ENCODE measurements around the gene HECTD4. TPM values are rescaled to one million over a fixed set of nuclear protein-coding genes. Genes with fewer than 3 reads are reported as not detected.

HECTD4 gene
- total RNA-seq, 1 experiment from 2014 or later: 51.3 TPM

DNA sequence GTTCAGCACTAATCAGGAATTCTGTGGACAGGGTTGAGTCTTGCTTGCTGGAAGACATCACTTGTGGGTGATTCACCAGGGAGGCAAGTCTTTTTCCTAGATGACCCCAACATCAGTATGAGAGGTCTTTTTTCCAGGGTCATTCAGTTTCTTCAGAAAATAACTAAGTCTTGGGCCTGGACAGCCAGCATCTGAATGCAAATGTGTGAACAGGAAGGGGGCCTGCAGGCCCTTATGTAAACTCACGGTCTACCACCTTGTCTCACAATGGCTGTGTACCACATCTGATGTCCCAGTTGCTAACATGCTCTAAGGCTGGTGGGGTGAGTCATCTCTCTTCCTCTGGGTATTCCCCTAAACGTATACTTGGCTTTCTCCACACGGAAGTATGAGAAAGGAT is 79.2 kb downstream of the HECTD4 start:
- peak; percentile 92 for ATAC-seq
- Histone ChIP-seq H3K9me3 (ENCODE audit: control insufficient read depth, insufficient read depth, low read depth, low read length) (no peaks in the 10 kb centered on the region), H3K27me3 (ENCODE audit: control insufficient read depth, insufficient read depth, low read length) (no peaks in the 10 kb centered on the region), H3K4me1 (ENCODE audit: control insufficient read depth, insufficient read depth, low read length) (0 out of 2 replicates have a peak, but pooled peaks cover 3% of the 10 kb centered on the region), H3K4me3 (ENCODE audit: low read depth in 2 of 2, low read length in 2 of 2) (no peak overlapping the region), H3K27ac (ENCODE audit: low read length) (no peak overlapping the region), H3K36me3 (ENCODE audit: control insufficient read depth, insufficient read depth, low read length) (no peaks in the 10 kb centered on the region)
- TF ChIP-seq, protein P1, sequence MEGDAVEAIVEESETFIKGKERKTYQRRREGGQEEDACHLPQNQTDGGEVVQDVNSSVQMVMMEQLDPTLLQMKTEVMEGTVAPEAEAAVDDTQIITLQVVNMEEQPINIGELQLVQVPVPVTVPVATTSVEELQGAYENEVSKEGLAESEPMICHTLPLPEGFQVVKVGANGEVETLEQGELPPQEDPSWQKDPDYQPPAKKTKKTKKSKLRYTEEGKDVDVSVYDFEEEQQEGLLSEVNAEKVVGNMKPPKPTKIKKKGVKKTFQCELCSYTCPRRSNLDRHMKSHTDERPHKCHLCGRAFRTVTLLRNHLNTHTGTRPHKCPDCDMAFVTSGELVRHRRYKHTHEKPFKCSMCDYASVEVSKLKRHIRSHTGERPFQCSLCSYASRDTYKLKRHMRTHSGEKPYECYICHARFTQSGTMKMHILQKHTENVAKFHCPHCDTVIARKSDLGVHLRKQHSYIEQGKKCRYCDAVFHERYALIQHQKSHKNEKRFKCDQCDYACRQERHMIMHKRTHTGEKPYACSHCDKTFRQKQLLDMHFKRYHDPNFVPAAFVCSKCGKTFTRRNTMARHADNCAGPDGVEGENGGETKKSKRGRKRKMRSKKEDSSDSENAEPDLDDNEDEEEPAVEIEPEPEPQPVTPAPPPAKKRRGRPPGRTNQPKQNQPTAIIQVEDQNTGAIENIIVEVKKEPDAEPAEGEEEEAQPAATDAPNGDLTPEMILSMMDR (IDR thresholded peaks at IDR 0.05): no peak
- TF ChIP-seq TCF7L2 (IDR thresholded peaks at IDR 0.05; ENCODE audit: low read depth, low read length) (no peak), POLR2AphosphoS5 (IDR thresholded peaks at IDR 0.05; ENCODE audit: low read depth, low read length) (no peak), SIN3A (IDR thresholded peaks at IDR 0.05; ENCODE audit: borderline replicate concordance, insufficient read depth, low read depth, low read length) (no peak)
- TF ChIP-seq, protein P2, sequence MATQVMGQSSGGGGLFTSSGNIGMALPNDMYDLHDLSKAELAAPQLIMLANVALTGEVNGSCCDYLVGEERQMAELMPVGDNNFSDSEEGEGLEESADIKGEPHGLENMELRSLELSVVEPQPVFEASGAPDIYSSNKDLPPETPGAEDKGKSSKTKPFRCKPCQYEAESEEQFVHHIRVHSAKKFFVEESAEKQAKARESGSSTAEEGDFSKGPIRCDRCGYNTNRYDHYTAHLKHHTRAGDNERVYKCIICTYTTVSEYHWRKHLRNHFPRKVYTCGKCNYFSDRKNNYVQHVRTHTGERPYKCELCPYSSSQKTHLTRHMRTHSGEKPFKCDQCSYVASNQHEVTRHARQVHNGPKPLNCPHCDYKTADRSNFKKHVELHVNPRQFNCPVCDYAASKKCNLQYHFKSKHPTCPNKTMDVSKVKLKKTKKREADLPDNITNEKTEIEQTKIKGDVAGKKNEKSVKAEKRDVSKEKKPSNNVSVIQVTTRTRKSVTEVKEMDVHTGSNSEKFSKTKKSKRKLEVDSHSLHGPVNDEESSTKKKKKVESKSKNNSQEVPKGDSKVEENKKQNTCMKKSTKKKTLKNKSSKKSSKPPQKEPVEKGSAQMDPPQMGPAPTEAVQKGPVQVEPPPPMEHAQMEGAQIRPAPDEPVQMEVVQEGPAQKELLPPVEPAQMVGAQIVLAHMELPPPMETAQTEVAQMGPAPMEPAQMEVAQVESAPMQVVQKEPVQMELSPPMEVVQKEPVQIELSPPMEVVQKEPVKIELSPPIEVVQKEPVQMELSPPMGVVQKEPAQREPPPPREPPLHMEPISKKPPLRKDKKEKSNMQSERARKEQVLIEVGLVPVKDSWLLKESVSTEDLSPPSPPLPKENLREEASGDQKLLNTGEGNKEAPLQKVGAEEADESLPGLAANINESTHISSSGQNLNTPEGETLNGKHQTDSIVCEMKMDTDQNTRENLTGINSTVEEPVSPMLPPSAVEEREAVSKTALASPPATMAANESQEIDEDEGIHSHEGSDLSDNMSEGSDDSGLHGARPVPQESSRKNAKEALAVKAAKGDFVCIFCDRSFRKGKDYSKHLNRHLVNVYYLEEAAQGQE (IDR thresholded peaks at IDR 0.05; ENCODE audit: insufficient read depth in 1 of 2, low read depth in 2 of 2, low read length in 1 of 2): no peak
- DNase-seq (ENCODE audit: low read depth, low spot score): no peak
- POLR2A ChIA-PET: interaction anchor here (0.7 kb wide), 1 partner anchor 9 kb away, joined by 9 read pairs; no protein-coding TSS in a partner anchor
- intact Hi-C loops (cut with micrococcal nuclease; ENCODE audit: unreplicated experiment) (no loop called here), in situ Hi-C loops (cut with HindIII; ENCODE audit: low pct_unique_long_range_greater_than_20kb, low sequenced_read_pairs) (no loop called here)
- BruUV-seq (replicated peaks): no TSS peak
- CTCF ChIA-PET: no interaction called here

DNA sequence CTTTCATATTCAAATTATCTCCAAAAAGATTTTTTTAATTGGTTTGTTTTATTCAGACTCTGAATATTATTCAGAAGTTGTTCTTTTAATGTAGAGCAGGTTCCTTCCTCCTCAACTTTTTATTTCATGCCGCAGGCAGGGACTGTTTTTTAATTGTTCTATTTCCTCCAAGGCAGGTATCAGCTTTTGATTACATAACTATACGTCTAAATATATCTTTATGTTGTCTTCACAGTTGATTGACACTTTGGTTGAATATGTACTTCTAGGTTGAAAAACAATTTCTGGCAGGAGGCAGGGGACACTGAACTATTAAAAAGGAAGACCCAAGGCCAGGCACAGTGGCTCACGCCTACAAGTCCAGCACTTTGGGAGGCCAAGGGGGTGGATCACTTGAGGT is 82.5 kb downstream of the HECTD4 start:
- in situ Hi-C loops (cut with HindIII; ENCODE audit: low pct_unique_long_range_greater_than_20kb, low sequenced_read_pairs) (no loop called here), intact Hi-C loops (cut with micrococcal nuclease; ENCODE audit: unreplicated experiment) (no loop called here)
- Histone ChIP-seq H3K4me3 (ENCODE audit: low read depth in 2 of 2, low read length in 2 of 2) (no peak overlapping the region), H3K36me3 (ENCODE audit: control insufficient read depth, insufficient read depth, low read length) (no peaks in the 10 kb centered on the region), H3K27ac (ENCODE audit: low read length) (no peak overlapping the region), H3K4me1 (ENCODE audit: control insufficient read depth, insufficient read depth, low read length) (0 out of 2 replicates have a peak, but pooled peaks cover 3% of the 10 kb centered on the region), H3K9me3 (ENCODE audit: control insufficient read depth, insufficient read depth, low read depth, low read length) (no peaks in the 10 kb centered on the region), H3K27me3 (ENCODE audit: control insufficient read depth, insufficient read depth, low read length) (no peaks in the 10 kb centered on the region)
- POLR2A ChIA-PET: no interaction called here
- ATAC-seq: no peak
- no peak for TF ChIP-seq SIN3A (IDR thresholded peaks at IDR 0.05; ENCODE audit: borderline replicate concordance, insufficient read depth, low read depth, low read length)
- TF ChIP-seq TCF7L2 (IDR thresholded peaks at IDR 0.05; ENCODE audit: low read depth, low read length): no peak
- TF ChIP-seq, protein P2 (IDR thresholded peaks at IDR 0.05; ENCODE audit: insufficient read depth in 1 of 2, low read depth in 2 of 2, low read length in 1 of 2): no peak
- no peak for TF ChIP-seq POLR2AphosphoS5 (IDR thresholded peaks at IDR 0.05; ENCODE audit: low read depth, low read length)
- TF ChIP-seq, protein P1 (IDR thresholded peaks at IDR 0.05): no peak
- CTCF ChIA-PET: no interaction called here
- no TSS peak for BruUV-seq (replicated peaks)
- no peak for DNase-seq (ENCODE audit: low read depth, low spot score)

All from Panc1 (cell line).